H9 (cell line): ENCODE measurements around the gene BBS12. TPM values are rescaled to one million over a fixed set of nuclear protein-coding genes. Genes with fewer than 3 reads are reported as not detected.

Source experiments
- DNase-seq: peaks from one replicate; pipeline ENCODE4 v3.0.0-alpha.2; 2017
- H2AFZ ChIP-seq: one replicate; pipeline ENCODE4 v1.6.1; 2013; ENCODE audit warnings: mild to moderate bottlenecking, low read length, control low read depth, moderate library complexity
- H2AK5ac ChIP-seq: 2 replicates; pipeline ENCODE4 v1.6.1; 2013; ENCODE audit warnings: low read length, control low read depth, mixed read lengths; ENCODE audit not compliant: insufficient read length
- H2BK120ac ChIP-seq: one replicate; pipeline ENCODE4 v1.6.1; 2013; ENCODE audit warnings: low read depth, mild to moderate bottlenecking, low read length, control low read depth, inconsistent platforms; ENCODE audit not compliant: poor library complexity, severe bottlenecking
- H2BK12ac ChIP-seq: 2 replicates; pipeline ENCODE4 v1.6.1; 2013; ENCODE audit warnings: low read length, control low read depth, mixed read lengths, low read depth; ENCODE audit not compliant: insufficient read length
- H2BK15ac ChIP-seq: 2 replicates; pipeline ENCODE4 v1.6.1; 2013; ENCODE audit warnings: low read depth, low read length, control low read depth
- H2BK20ac ChIP-seq: one replicate; pipeline ENCODE4 v1.6.1; 2013; ENCODE audit warnings: low read depth, mild to moderate bottlenecking, low read length, control low read depth, inconsistent platforms; ENCODE audit not compliant: poor library complexity, severe bottlenecking
- H2BK5ac ChIP-seq: 2 replicates; pipeline ENCODE4 v1.6.1; 2013; ENCODE audit warnings: low read length, control low read depth, mixed read lengths; ENCODE audit not compliant: insufficient read length
- H3K14ac ChIP-seq: 2 replicates; pipeline ENCODE4 v1.6.1; 2013; ENCODE audit warnings: low read length, control low read depth; ENCODE audit not compliant: insufficient read depth
- H3K18ac ChIP-seq: 2 replicates; pipeline ENCODE4 v1.6.1; 2013; ENCODE audit warnings: low read depth, mild to moderate bottlenecking, mixed read lengths, low read length, control low read depth; ENCODE audit not compliant: insufficient read length
- H3K23ac ChIP-seq: 2 replicates; pipeline ENCODE4 v1.6.1; 2013; ENCODE audit warnings: low read length, control low read depth, mixed read lengths, low read depth; ENCODE audit not compliant: insufficient read length
- H3K23me2 ChIP-seq: 2 replicates; pipeline ENCODE4 v1.6.1; 2013; ENCODE audit warnings: low read depth, mild to moderate bottlenecking, mixed read lengths, low read length, control low read depth; ENCODE audit not compliant: insufficient read length, poor library complexity, severe bottlenecking
- H3K27ac ChIP-seq: 2 replicates; pipeline ENCODE4 v1.5.1; 2013; ENCODE audit warnings: low read length, control low read depth, mixed read lengths, low read depth; ENCODE audit not compliant: insufficient read length
- H3K27me3 ChIP-seq: 2 replicates; pipeline ENCODE4 v1.6.1; 2013; ENCODE audit warnings: low read length, control low read depth, inconsistent platforms; ENCODE audit not compliant: insufficient read depth
- H3K4ac ChIP-seq: 2 replicates; pipeline ENCODE4 v1.6.1; 2013; ENCODE audit warnings: low read depth, mild to moderate bottlenecking, control low read depth, inconsistent platforms, low read length, moderate library complexity
- H3K4me1 ChIP-seq: 2 replicates; pipeline ENCODE4 v1.6.1; 2013; ENCODE audit warnings: low read length, control low read depth, inconsistent platforms; ENCODE audit not compliant: insufficient read depth
- H3K4me2 ChIP-seq: 2 replicates; pipeline ENCODE4 v1.6.1; 2013; ENCODE audit warnings: low read length, control low read depth, mixed read lengths; ENCODE audit not compliant: insufficient read length, insufficient read depth
- H3K56ac ChIP-seq: 2 replicates; pipeline ENCODE4 v1.6.1; 2013; ENCODE audit warnings: low read depth, mild to moderate bottlenecking, mixed read lengths, low read length, control low read depth; ENCODE audit not compliant: insufficient read length
- H3K79me1 ChIP-seq: 2 replicates; pipeline ENCODE4 v1.6.1; 2013; ENCODE audit warnings: low read depth, mild to moderate bottlenecking, moderate library complexity, low read length, control low read depth, inconsistent platforms; ENCODE audit not compliant: insufficient read depth, poor library complexity, severe bottlenecking
- H3K79me2 ChIP-seq: 2 replicates; pipeline ENCODE4 v1.6.1; 2013; ENCODE audit warnings: low read length, control low read depth, inconsistent platforms; ENCODE audit not compliant: insufficient read depth
- H3K9ac ChIP-seq: 2 replicates; pipeline ENCODE4 v1.6.1; 2013; ENCODE audit warnings: low read length, control low read depth, mixed read lengths; ENCODE audit not compliant: insufficient read length; ENCODE audit errors: extremely low read depth
- H3K9me3 ChIP-seq: one replicate; pipeline ENCODE4 v1.6.1; 2013; ENCODE audit warnings: low read depth, low read length, inconsistent platforms; ENCODE audit not compliant: control insufficient read depth
- H3T11ph ChIP-seq: one replicate; pipeline ENCODE4 v1.6.1; 2013; ENCODE audit warnings: mild to moderate bottlenecking, low read length, control low read depth, inconsistent platforms
- H4K20me1 ChIP-seq: one replicate; pipeline ENCODE4 v1.6.1; 2013; ENCODE audit not compliant: control insufficient read depth, insufficient read length, insufficient read depth
- H4K5ac ChIP-seq: 2 replicates; pipeline ENCODE4 v1.6.1; 2013; ENCODE audit warnings: low read depth, mild to moderate bottlenecking, mixed read lengths, low read length, control low read depth; ENCODE audit not compliant: insufficient read length
- H4K8ac ChIP-seq: replicated peaks from 2 replicates; pipeline ENCODE4 v1.6.1; 2013; ENCODE audit warnings: low read length, control low read depth, mixed read lengths, low read depth; ENCODE audit not compliant: insufficient read length
- H4K91ac ChIP-seq: 2 replicates; pipeline ENCODE4 v1.6.1; 2013; ENCODE audit warnings: low read depth, mild to moderate bottlenecking, moderate library complexity, mixed read lengths, low read length, control low read depth; ENCODE audit not compliant: insufficient read length
- H3K27ac Mint-ChIP-seq, 3 experiments: 2 replicates in 2 of 3; 3 replicates in 1 of 3; pipeline ENCODE4 v1.8.0; 2020 to 2021; ENCODE audit warnings: mixed read lengths in 3 of 3, mild to moderate bottlenecking in 1 of 3, moderate library complexity in 1 of 3
- H3K27me3 Mint-ChIP-seq: 2 replicates; pipeline ENCODE4 v1.8.0; 2021; ENCODE audit warnings: low read depth, mild to moderate bottlenecking, moderate library complexity, mixed read lengths
- H3K36me3 Mint-ChIP-seq, 3 experiments: 2 replicates in 2 of 3; 3 replicates in 1 of 3; pipeline ENCODE4 v1.8.0; 2020 to 2021; ENCODE audit warnings: low read depth in 3 of 3, mixed read lengths in 3 of 3; ENCODE audit not compliant: insufficient read depth in 1 of 3
- H3K4me1 Mint-ChIP-seq, 2 experiments: 2 replicates each; pipeline ENCODE4 v1.8.0; 2020; ENCODE audit warnings: mixed read lengths in 2 of 2
- H3K4me3 Mint-ChIP-seq, 2 experiments: 2 replicates in 1 of 2; 3 replicates in 1 of 2; pipeline ENCODE4 v1.8.0; 2020 to 2021; ENCODE audit warnings: mild to moderate bottlenecking in 2 of 2, mixed read lengths in 2 of 2, moderate library complexity in 1 of 2
- H3K9me3 Mint-ChIP-seq, 2 experiments: 2 replicates in 1 of 2; 3 replicates in 1 of 2; pipeline ENCODE4 v1.8.0; 2020; ENCODE audit warnings: mild to moderate bottlenecking in 2 of 2, mixed read lengths in 2 of 2, moderate library complexity in 1 of 2
- CTCF ChIP-seq: fragments of 200-600 bp; sonication (generic); conservative IDR thresholded peaks from 3 replicates; pipeline ENCODE4 v1.8.0; 2021; ENCODE audit warnings: antibody characterized with exemption, mild to moderate bottlenecking
- WGBS: extraction: QIAGEN DNeasy Blood & Tissue Kit; methylation state at CpG from one replicate; pipeline ENCODE4 v1.1.7; 2013; ENCODE audit warnings: missing lambda C conversion rate, low lambda C conversion rate, mixed read lengths; ENCODE audit not compliant: insufficient read length; ENCODE audit errors: extremely low coverage; 5-methylcytosine and 5-hydroxymethylcytosine counted together
- total RNA-seq: library from RNA; stranded (reverse); gene quantifications from 2 replicates; pipeline ENCODE4 v1.2.1, GENCODE V29; 2021

BBS12 gene
- total RNA-seq, 1 experiment from 2014 or later: 1.2 TPM

GRCh38 chr4:122701061-122701460, 31.4 kb upstream of the BBS12 start:
- H4K8ac ChIP-seq: no peak overlapping the region
- no peaks in the 10 kb centered on the region for H3K23me2 ChIP-seq
- H2BK20ac ChIP-seq: no peak overlapping the region
- no peaks in the 10 kb centered on the region for H4K20me1 ChIP-seq
- no peak overlapping the region for H3T11ph ChIP-seq
- H3K23ac ChIP-seq: no peak overlapping the region
- no peak overlapping the region for H3K27ac ChIP-seq
- H2AFZ ChIP-seq: no peak overlapping the region
- H2BK12ac ChIP-seq: no peak overlapping the region
- no peak for TF ChIP-seq CTCF
- no CpG with 5 or more reads among the region's 5 CpGs for WGBS
- H2AK5ac ChIP-seq: no peak overlapping the region
- Mint-ChIP-seq H3K27me3 (no peaks in the 10 kb centered on the region), H3K27ac (no peak overlapping the region), H3K9me3 (no peaks in the 10 kb centered on the region), H3K4me1 (peaks cover 10 to 19% of the 10 kb centered on the region in 2 experiments), H3K36me3 (no peaks in the 10 kb centered on the region), H3K4me3 (no peak overlapping the region)
- no peak overlapping the region for H3K18ac ChIP-seq
- no peak overlapping the region for H3K4me2 ChIP-seq
- no peak overlapping the region for H2BK120ac ChIP-seq
- no peaks in the 10 kb centered on the region; the same call in 1 of the 2 replicates for H3K4me1 ChIP-seq
- H2BK5ac ChIP-seq: no peak overlapping the region
- no peak overlapping the region for H3K56ac ChIP-seq
- H3K79me1 ChIP-seq: no peaks in the 10 kb centered on the region
- no peaks in the 10 kb centered on the region for H3K9me3 ChIP-seq
- H4K5ac ChIP-seq: no peak overlapping the region
- H2BK15ac ChIP-seq: no peak overlapping the region
- no peak overlapping the region for H3K4ac ChIP-seq
- no peaks in the 10 kb centered on the region for H3K79me2 ChIP-seq
- no peak overlapping the region for H4K91ac ChIP-seq
- H3K27me3 ChIP-seq: no peaks in the 10 kb centered on the region
- no peak overlapping the region for H3K14ac ChIP-seq
- no peak overlapping the region for H3K9ac ChIP-seq
- DNase-seq: no peak
